Measurements from ENCODE around the gene GAB3. TPM values are rescaled to one million over a fixed set of nuclear protein-coding genes. Genes with fewer than 3 reads are reported as not detected.
A peak's percentile ranks its signal among the peaks of the same experiment; 100 is the strongest.

Gene GAB3
- total and polyA plus RNA-seq, 2 donors (not counting 3 experiments of a cell fraction or from before 2014, with no cell fraction given), result 6.0 to 6.2 TPM

DNA sequence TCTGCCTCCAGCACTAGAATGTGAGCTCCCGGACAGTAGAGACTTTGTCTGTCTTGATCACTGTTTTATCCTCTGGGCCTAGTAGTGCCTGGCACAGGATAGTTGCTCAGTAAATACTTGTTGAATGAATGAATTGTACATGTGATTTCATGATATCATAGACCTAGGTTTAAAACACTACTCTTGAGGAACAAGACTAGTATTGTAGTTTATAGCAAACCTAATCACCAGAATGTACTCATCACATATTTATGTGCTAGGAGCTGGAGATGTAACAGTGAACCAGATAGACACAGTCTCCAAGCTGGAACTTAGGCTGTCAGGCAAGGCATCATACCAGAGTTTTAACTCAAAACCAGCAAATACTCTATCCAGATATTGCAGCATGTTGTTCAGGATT lies 23.5 kb downstream of the GAB3 start:
- H2AFZ ChIP-seq (ENCODE audit: low read depth, low read length), result no peak overlapping the region
- no peaks in the 10 kb centered on the region for H3K36me3 ChIP-seq (ENCODE audit: control insufficient read depth in 2 of 2, extremely low read depth in 1 of 2, insufficient read depth in 2 of 2, low read length in 2 of 2)
- dilution Hi-C loops (cut with MboI; ENCODE audit: extremely low pct_ligation_motif_present, low sequenced_read_pairs), result no loop called here
- peak overlapping the region; percentile 40 for H3K4me2 ChIP-seq (ENCODE audit: insufficient read depth, low read length)
- peak overlapping the region in 1 of 3 experiments; percentile 12 for H3K4me3 ChIP-seq (replicated peaks in 1 of 3; ENCODE audit: insufficient read depth in 1 of 3, low read depth in 1 of 3, low read length in 3 of 3)
- ChIA-PET POLR2A (no interaction called here), CTCF (interaction anchor here (1.4 kb wide), 1 partner anchor 10 kb away, joined by 7 read pairs; no protein-coding TSS in a partner anchor)
- peak overlapping the region; percentile 95 for H3K27ac ChIP-seq (ENCODE audit: insufficient read depth, low read depth, low read length)
- H3K27me3 ChIP-seq (ENCODE audit: control insufficient read depth in 2 of 2, insufficient read depth in 2 of 2, low read length in 2 of 2), result no peaks in the 10 kb centered on the region
- no peak for FAIRE-seq
- H3K9ac ChIP-seq (replicated peaks; ENCODE audit: extremely low read depth, insufficient read depth, low read length), result peak overlapping the region; percentile 82
- peaks cover 68% of the 10 kb centered on the region for H3K4me1 ChIP-seq (ENCODE audit: control insufficient read depth, extremely low read depth, insufficient read depth, low read length)
- H3K9me1 ChIP-seq (replicated peaks; ENCODE audit: control insufficient read depth, extremely low read depth, insufficient read depth, low read length), result no peaks in the 10 kb centered on the region
- no peaks in the 10 kb centered on the region for H3K79me2 ChIP-seq (ENCODE audit: control insufficient read depth, insufficient read depth, low read length)
- H4K20me1 ChIP-seq (replicated peaks; ENCODE audit: control insufficient read depth, extremely low read depth, insufficient read depth, low read length), result no peaks in the 10 kb centered on the region
- TSS peak; percentile 95 for BruUV-seq (replicated peaks)
- intact Hi-C loops (cut with micrococcal nuclease), result no loop called here
- no peak for DNase-seq (ENCODE audit: low read depth, low spot score)
- no peaks in the 10 kb centered on the region for H3K9me3 ChIP-seq (replicated peaks; ENCODE audit: control insufficient read depth, insufficient read depth, low read length)
- TF ChIP-seq POLR2A (IDR thresholded peaks at IDR 0.05; ENCODE audit: low read depth, low read length) (no peak), EZH2 (IDR thresholded peaks at IDR 0.05; ENCODE audit: borderline replicate concordance, low read depth, low read length, severe bottlenecking) (no peak), MYC (IDR thresholded peaks at IDR 0.05; ENCODE audit: low read depth, low read length) (no peak), FOS (IDR thresholded peaks at IDR 0.05; ENCODE audit: borderline replicate concordance, insufficient read depth, low read length) (no peak), GATA2 (IDR thresholded peaks at IDR 0.05; ENCODE audit: insufficient read depth, insufficient read length, low read depth, low read length) (no peak), JUN (IDR thresholded peaks at IDR 0.05; ENCODE audit: borderline replicate concordance, insufficient read depth, insufficient read length, low read depth) (no peak), POLR2AphosphoS5 (IDR thresholded peaks at IDR 0.05; ENCODE audit: insufficient read depth, low read depth, low read length) (no peak)
- TF ChIP-seq, protein P1, sequence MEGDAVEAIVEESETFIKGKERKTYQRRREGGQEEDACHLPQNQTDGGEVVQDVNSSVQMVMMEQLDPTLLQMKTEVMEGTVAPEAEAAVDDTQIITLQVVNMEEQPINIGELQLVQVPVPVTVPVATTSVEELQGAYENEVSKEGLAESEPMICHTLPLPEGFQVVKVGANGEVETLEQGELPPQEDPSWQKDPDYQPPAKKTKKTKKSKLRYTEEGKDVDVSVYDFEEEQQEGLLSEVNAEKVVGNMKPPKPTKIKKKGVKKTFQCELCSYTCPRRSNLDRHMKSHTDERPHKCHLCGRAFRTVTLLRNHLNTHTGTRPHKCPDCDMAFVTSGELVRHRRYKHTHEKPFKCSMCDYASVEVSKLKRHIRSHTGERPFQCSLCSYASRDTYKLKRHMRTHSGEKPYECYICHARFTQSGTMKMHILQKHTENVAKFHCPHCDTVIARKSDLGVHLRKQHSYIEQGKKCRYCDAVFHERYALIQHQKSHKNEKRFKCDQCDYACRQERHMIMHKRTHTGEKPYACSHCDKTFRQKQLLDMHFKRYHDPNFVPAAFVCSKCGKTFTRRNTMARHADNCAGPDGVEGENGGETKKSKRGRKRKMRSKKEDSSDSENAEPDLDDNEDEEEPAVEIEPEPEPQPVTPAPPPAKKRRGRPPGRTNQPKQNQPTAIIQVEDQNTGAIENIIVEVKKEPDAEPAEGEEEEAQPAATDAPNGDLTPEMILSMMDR (IDR thresholded peaks at IDR 0.05; ENCODE audit: extremely low read depth in 1 of 2, insufficient read depth in 1 of 2, low read depth in 1 of 2, low read length in 2 of 2), result no peak
- TF ChIP-seq, protein P2, sequence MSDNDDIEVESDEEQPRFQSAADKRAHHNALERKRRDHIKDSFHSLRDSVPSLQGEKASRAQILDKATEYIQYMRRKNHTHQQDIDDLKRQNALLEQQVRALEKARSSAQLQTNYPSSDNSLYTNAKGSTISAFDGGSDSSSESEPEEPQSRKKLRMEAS (IDR thresholded peaks at IDR 0.05; ENCODE audit: insufficient read depth, insufficient read length), result no peak
